ENCODE measurements around the gene NLRP4. TPM values are rescaled to one million over a fixed set of nuclear protein-coding genes. Genes with fewer than 3 reads are reported as not detected.

Gene NLRP4
- total RNA-seq, 1 experiment from 2014 or later = not detected

Other genes starting within 250 kb of the NLRP4 start
- 12.3 and 13.4 TPM in 2 replicates for gene FIZ1, start 237.0 kb upstream of the NLRP4 start, total RNA-seq (2014; rRNA removed; shearing (Covaris generic); ENCODE audit: low replicate concordance)
- gene ZNF524, start 236.3 kb upstream of the NLRP4 start, total RNA-seq (2014; rRNA removed; shearing (Covaris generic); ENCODE audit: low replicate concordance) = 15.5 and 31.0 TPM in 2 replicates
- gene ZNF865, start 230.9 kb upstream of the NLRP4 start, total RNA-seq (2014; rRNA removed; shearing (Covaris generic); ENCODE audit: low replicate concordance) = 0.87 and 1.7 TPM in 2 replicates
- 3.6 and 14.3 TPM in 2 replicates for gene ZNF784, start 212.0 kb upstream of the NLRP4 start, total RNA-seq (2014; rRNA removed; shearing (Covaris generic); ENCODE audit: low replicate concordance)
- 2.3 and 12.1 TPM in 2 replicates for gene ZNF580, start 195.5 kb upstream of the NLRP4 start, total RNA-seq (2014; rRNA removed; shearing (Covaris generic); ENCODE audit: low replicate concordance)
- gene ZNF581, start 192.9 kb upstream of the NLRP4 start, total RNA-seq (2014; rRNA removed; shearing (Covaris generic); ENCODE audit: low replicate concordance) = 10.8 and 23.3 TPM in 2 replicates
- 7.8 and 9.3 TPM in 2 replicates for gene CCDC106, start 188.3 kb upstream of the NLRP4 start, total RNA-seq (2014; rRNA removed; shearing (Covaris generic); ENCODE audit: low replicate concordance)
- 129 and 183 TPM in 2 replicates for gene U2AF2, start 181.5 kb upstream of the NLRP4 start, total RNA-seq (2014; rRNA removed; shearing (Covaris generic); ENCODE audit: low replicate concordance)
- 117 and 123 TPM in 2 replicates for gene EPN1, start 161.3 kb upstream of the NLRP4 start, total RNA-seq (2014; rRNA removed; shearing (Covaris generic); ENCODE audit: low replicate concordance)
- not detected in 2 replicates for gene NLRP9, start 98.1 kb upstream of the NLRP4 start, total RNA-seq (2014; rRNA removed; shearing (Covaris generic); ENCODE audit: low replicate concordance)
- not detected in 2 replicates for gene RFPL4A, start 77.4 kb upstream of the NLRP4 start, total RNA-seq (2014; rRNA removed; shearing (Covaris generic); ENCODE audit: low replicate concordance)
- not detected in 2 replicates for gene RFPL4AL1, start 67.4 kb upstream of the NLRP4 start, total RNA-seq (2014; rRNA removed; shearing (Covaris generic); ENCODE audit: low replicate concordance)
- 0.14 TPM in 1 of 2 replicates, not detected in the other for gene NLRP11, start 4.5 kb upstream of the NLRP4 start, total RNA-seq (2014; rRNA removed; shearing (Covaris generic); ENCODE audit: low replicate concordance)
- gene NLRP13, start 95.8 kb downstream of the NLRP4 start, total RNA-seq (2014; rRNA removed; shearing (Covaris generic); ENCODE audit: low replicate concordance) = not detected in 2 replicates
- gene NLRP8, start 111.3 kb downstream of the NLRP4 start, total RNA-seq (2014; rRNA removed; shearing (Covaris generic); ENCODE audit: low replicate concordance) = not detected in 2 replicates
- not detected in 2 replicates for gene NLRP5, start 150.2 kb downstream of the NLRP4 start, total RNA-seq (2014; rRNA removed; shearing (Covaris generic); ENCODE audit: low replicate concordance)